ACHN (cell line): ENCODE data around the gene ITGA1.

Source experiments
- DNase-seq: peaks from one replicate; pipeline ENCODE4 v3.0.0-alpha.2; 2015
- in situ Hi-C: cut with HindIII; loops from 2 replicates; pipeline ENCODE4 v1.10.0; 2017; ENCODE audit warnings: low sequenced_read_pairs, low pct_ligation_motif_present, low pct_unique_long_range_greater_than_20kb

Gene ITGA1

DNA sequence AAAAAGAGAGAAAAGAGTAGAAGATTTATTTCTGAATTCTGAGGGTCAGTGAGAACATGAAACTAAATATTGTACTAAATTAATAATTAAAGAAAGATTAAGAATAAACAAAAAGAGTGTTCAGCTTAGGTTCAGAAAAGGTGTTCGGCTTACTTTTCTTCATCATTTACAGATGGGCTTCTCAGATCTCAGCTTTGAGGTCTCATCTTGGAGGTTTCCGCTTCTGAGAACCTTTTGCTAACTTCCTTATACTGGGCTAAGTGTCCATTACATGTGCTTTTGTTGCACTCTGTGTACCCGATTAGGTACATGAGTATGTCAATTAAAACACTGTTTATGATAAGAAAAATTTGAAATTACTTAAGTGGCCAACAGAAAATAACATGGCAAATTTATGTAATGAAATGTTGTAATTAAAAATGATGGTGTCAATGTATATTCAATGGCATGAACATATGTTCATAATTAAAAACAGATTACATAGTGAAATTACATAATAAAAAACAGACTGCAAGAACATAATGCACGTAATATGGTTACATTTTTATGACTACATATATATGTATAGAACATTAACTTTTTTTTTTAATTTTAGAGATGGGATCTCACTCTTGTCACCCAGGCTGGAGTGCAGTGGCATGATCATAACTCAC is 17.3 kb upstream of the ITGA1 start:
- no peak for DNase-seq
- in situ Hi-C loops = no loop called here

- in situ Hi-C loops = no loop called here
- DNase-seq = no peak
Measured at GRCh38 chr5:52771343-52772039, 16.2 kb upstream of the ITGA1 start.

- in situ Hi-C loops = no loop called here
- no peak for DNase-seq
Measured at GRCh38 chr5:52772668-52773067, 15.0 kb upstream of the ITGA1 start.

- no peak for DNase-seq
- in situ Hi-C loops = no loop called here
Measured at GRCh38 chr5:52773342-52773741, 14.4 kb upstream of the ITGA1 start.

- DNase-seq = no peak
- in situ Hi-C loops = no loop called here
Measured at GRCh38 chr5:52774005-52774410, 13.7 kb upstream of the ITGA1 start.

GRCh38 chr5:52776116-52776515 is 11.6 kb upstream of the ITGA1 start:
- in situ Hi-C loops = no loop called here
- no peak for DNase-seq

DNA sequence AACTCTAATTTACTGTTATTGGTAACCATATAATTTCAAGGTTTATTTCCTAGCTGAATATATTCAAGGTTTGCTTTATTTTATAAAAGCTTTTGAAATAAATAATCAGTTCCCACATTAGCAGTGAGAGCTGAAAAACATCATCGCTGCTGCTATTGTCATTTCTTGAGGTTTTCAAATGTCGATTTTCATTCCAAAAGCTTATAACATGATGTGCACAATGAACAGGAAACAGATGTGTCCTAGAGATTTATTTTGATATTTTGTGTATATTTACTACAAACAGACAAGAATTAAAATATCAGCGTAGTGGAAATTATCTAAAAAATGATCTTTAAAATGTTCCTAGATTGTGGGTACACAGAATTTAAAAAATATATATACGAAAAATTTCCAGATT is 10.5 kb upstream of the ITGA1 start:
- DNase-seq = no peak
- in situ Hi-C loops = no loop called here

- in situ Hi-C loops = no loop called here
- DNase-seq = no peak
Measured at GRCh38 chr5:52778781-52779180, 8.9 kb upstream of the ITGA1 start.

DNA sequence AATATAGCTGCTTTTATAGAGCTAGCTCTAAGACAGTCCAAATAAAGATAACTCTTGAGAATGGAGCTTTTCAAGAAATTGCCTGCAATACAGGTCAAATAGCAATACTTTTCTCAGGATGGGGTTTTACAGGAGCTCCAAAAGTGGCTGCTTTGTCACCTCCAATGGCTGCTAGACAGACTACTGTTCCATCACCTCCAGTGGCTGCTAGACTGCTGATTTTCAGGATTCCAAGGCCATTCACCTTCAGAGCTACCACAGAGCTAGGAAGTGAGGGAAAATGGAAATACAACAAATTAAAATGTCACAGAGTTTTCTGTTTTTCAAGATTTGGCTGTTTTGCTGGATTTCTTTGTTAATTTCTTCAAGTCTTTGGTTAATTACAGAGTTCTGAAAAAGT is 8.5 kb upstream of the ITGA1 start:
- in situ Hi-C loops = no loop called here
- no peak for DNase-seq

- in situ Hi-C loops = no loop called here
- no peak for DNase-seq
Measured at GRCh38 chr5:52783226-52783959, 4.3 kb upstream of the ITGA1 start.

- in situ Hi-C loops = no loop called here
- no peak for DNase-seq
Measured at GRCh38 chr5:52784737-52785136, 3.0 kb upstream of the ITGA1 start.

- in situ Hi-C loops = no loop called here
- DNase-seq = no peak
Measured at GRCh38 chr5:52786391-52786790, 1.3 kb upstream of the ITGA1 start.

- in situ Hi-C loops = no loop called here
- no peak for DNase-seq
Measured at GRCh38 chr5:52786949-52787599, 642 bp upstream of the ITGA1 start.

GRCh38 chr5:52788505-52788821 is 747 bp downstream of the ITGA1 start:
- no peak for DNase-seq
- in situ Hi-C loops = no loop called here

DNA sequence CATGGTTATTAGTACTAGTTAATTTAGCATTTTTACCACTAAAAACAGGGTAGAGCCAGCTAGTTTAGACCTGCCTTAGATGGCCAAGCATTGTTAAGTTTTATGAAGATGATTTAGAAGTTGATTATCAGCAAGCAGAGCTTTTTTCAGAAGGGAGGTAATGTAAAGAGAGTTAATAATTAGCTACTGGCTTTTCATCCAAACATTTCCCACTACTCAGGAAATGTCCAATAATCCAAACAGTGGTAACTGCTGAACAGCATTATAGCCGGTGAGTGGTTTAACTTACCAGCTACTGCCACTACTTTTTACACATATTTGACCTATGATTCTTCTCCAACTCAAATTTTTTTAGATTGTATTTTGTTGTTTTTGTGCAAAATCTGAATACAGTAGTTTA is 1.7 kb downstream of the ITGA1 start:
- in situ Hi-C loops = no loop called here
- no peak for DNase-seq

GRCh38 chr5:52789851-52790250 is 2.1 kb downstream of the ITGA1 start:
- DNase-seq = no peak
- in situ Hi-C loops = no loop called here

DNA sequence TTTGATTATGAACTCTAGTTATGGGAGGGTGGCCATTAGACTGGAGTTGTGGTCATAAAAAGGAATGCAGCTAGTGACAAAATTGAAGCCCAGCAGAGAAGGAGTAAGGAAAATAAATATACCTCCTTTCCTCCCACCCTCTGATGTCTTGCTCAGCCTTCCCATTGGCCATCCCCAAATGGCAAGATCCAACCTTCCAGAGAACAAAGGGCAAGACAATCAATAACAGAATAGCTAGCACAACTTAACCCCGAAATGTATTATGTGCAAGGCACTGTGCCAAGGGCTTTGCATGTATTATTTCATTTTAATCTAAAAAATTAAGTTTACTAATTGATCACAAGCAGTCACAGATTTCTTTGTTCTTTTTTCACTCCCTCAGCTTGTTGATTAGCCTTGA is 3.6 kb downstream of the ITGA1 start:
- no peak for DNase-seq
- in situ Hi-C loops = no loop called here

DNA sequence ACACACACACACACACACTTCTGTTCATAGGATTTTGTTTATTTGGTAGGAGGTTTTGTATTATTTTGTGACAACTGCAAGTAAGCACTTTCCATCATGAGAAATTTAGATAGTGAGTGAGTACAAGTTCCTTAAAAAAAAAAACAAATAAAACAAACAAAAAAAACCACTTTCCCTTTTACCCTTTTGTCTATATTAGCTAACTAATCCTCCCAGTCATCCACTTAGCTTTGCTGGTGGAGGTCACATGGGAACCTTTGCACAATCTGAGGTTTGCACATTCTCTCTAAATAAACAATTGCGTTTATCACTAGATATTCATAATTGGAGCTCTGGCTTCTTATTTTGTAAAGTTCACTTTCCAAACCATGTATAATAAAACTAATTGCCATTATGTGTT is 6.8 kb downstream of the ITGA1 start:
- DNase-seq = no peak
- in situ Hi-C loops = no loop called here

GRCh38 chr5:52796031-52796430 is 8.3 kb downstream of the ITGA1 start:
- in situ Hi-C loops = no loop called here
- DNase-seq = no peak
